ENCODE measurements around the gene ADGRF1. TPM values are rescaled to one million over a fixed set of nuclear protein-coding genes. Genes with fewer than 3 reads are reported as not detected.
"Not testable (repeated sequence)": the region's sequence is repeated elsewhere in the genome, so short reads cannot be mapped to it uniquely, and the experiment has no call there.

The ADGRF1 gene
- total RNA-seq, 4 donors from 2014 or later: 0.13 to 1.0 (median 0.17) TPM; not detected in 1

- no peak overlapping the region for H3K4me3 ChIP-seq (ENCODE audit: low read depth, poor library complexity, severe bottlenecking)
- no peak for DNase-seq (ENCODE audit: low spot score in 2 of 2)
- intact Hi-C loops (cut with DNase I; ENCODE audit: low total_unique reads): loop anchor here (5.0 kb wide), 1 partner anchor 1151 kb away; no protein-coding TSS in a partner anchor
- no peak for TF ChIP-seq POLR2A (IDR thresholded peaks at IDR 0.05)
- WGBS, 2 donors: 81 to 88% methylated on average over 1 of the region's 1 CpG
Observed at GRCh38 chr6:46998436-46999017, 43.6 kb downstream of the ADGRF1 start.

GRCh38 chr6:46997646-46998045 is 44.5 kb downstream of the ADGRF1 start:
- no peak overlapping the region for H3K4me3 ChIP-seq (ENCODE audit: low read depth, poor library complexity, severe bottlenecking)
- 79 to 81% methylated on average over 1 of the region's 1 CpG for WGBS, 2 donors
- intact Hi-C loops (cut with DNase I; ENCODE audit: low total_unique reads): loop anchor here (5.0 kb wide), 1 partner anchor 1150 kb away; no protein-coding TSS in a partner anchor
- DNase-seq (ENCODE audit: low spot score in 2 of 2): no peak
- TF ChIP-seq CTCF (IDR thresholded peaks at IDR 0.05) (no peak), POLR2A (IDR thresholded peaks at IDR 0.05) (no peak)

- DNase-seq (ENCODE audit: low spot score in 2 of 2): no peak
- intact Hi-C loops (cut with DNase I; ENCODE audit: low total_unique reads): loop anchor here (5.0 kb wide), 1 partner anchor 1150 kb away; no protein-coding TSS in a partner anchor
- no peak overlapping the region for H3K4me3 ChIP-seq (ENCODE audit: low read depth, poor library complexity, severe bottlenecking)
- TF ChIP-seq POLR2A (IDR thresholded peaks at IDR 0.05) (no peak), CTCF (IDR thresholded peaks at IDR 0.05) (no peak)
- 28 to 80% methylated on average over 1 of the region's 1 CpG for WGBS, 2 donors
Observed at GRCh38 chr6:46996860-46997641, 45.1 kb downstream of the ADGRF1 start.

GRCh38 chr6:46994933-46995332 is 47.2 kb downstream of the ADGRF1 start:
- WGBS, 2 donors: 43 to 95% methylated on average over 1 of the region's 1 CpG
- intact Hi-C loops (cut with DNase I; ENCODE audit: low total_unique reads): loop anchor here (5.0 kb wide), 1 partner anchor 1148 kb away; no protein-coding TSS in a partner anchor
- TF ChIP-seq POLR2A (IDR thresholded peaks at IDR 0.05) (no peak), CTCF (IDR thresholded peaks at IDR 0.05) (no peak)
- no peak for DNase-seq (ENCODE audit: low spot score in 2 of 2)
- H3K4me3 ChIP-seq (ENCODE audit: low read depth, poor library complexity, severe bottlenecking): no peak overlapping the region

GRCh38 chr6:46993846-46994245 is 48.3 kb downstream of the ADGRF1 start:
- H3K4me3 ChIP-seq (ENCODE audit: low read depth, poor library complexity, severe bottlenecking): no peak overlapping the region
- no peak for DNase-seq (ENCODE audit: low spot score in 2 of 2)
- intact Hi-C loops (cut with DNase I; ENCODE audit: low total_unique reads): no loop called here
- no peak for TF ChIP-seq POLR2A (IDR thresholded peaks at IDR 0.05)
- TF ChIP-seq CTCF (IDR thresholded peaks at IDR 0.05): no peak
- WGBS, 2 donors: 83 to 87% methylated on average over 3 of the region's 3 CpGs

GRCh38 chr6:46992391-46992790 is 49.7 kb downstream of the ADGRF1 start:
- DNase-seq (ENCODE audit: low spot score in 2 of 2); intact Hi-C loops (cut with DNase I; ENCODE audit: low total_unique reads): not testable (repeated sequence)
- WGBS, 2 donors: 88 to 92% methylated on average over 2 of the region's 2 CpGs

GRCh38 chr6:46990818-46991510 is 51.2 kb downstream of the ADGRF1 start:
- intact Hi-C loops (cut with DNase I; ENCODE audit: low total_unique reads); H3K4me3 ChIP-seq (ENCODE audit: low read depth, poor library complexity, severe bottlenecking); DNase-seq (ENCODE audit: low spot score in 2 of 2): not testable (repeated sequence)
- 41 to 43% methylated on average over 6 of the region's 6 CpGs for WGBS, 2 donors

More at GRCh38 chr6:46992391-46992790, 49.7 kb downstream of the ADGRF1 start:
- H3K4me3 ChIP-seq (ENCODE audit: low read depth, poor library complexity, severe bottlenecking): not testable (repeated sequence)

Data from lower leg skin (tissue), 4 donors.